NB4 (cell line): ENCODE data around the gene KCMF1.

Source experiments
- CTCF ChIP-seq: IDR thresholded peaks from one replicate; pipeline ENCODE4 v1.5.1; 2012; ENCODE audit warnings: low read depth, low read length
- MAX ChIP-seq: IDR thresholded peaks from 2 replicates; pipeline ENCODE4 v1.6.1; 2011; ENCODE audit warnings: low read depth, low read length

DNA sequence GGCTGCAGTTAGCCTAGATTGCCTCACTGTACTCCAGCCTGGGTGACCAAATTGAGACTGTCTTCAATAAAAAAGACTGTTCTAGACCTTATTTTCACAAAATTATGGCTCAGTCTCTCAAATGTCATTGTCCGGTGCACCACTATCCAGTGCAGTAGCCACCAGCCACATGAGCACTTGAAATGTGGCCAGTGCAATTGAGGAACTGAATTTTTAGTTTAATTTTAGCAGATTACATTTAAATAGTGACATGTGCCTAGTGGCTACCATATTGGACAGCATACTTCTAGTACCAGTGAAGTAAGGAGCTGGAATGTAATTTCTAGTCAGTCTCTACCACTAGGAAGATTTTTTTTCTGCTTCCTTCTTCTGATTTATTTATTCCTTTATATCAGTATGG lies 39.4 kb downstream of the KCMF1 start:
- no peak for TF ChIP-seq CTCF
- no peak for TF ChIP-seq MAX
